SK-N-MC (cell line): ENCODE data around the gene MYOM3.

ENCODE experiments used
- EZH2 ChIP-seq: fragments of 200-600 bp; sonication (generic); IDR thresholded peaks from one replicate; pipeline ENCODE4 v1.6.1; 2017; ENCODE audit warnings: antibody characterized with exemption
- POLR2AphosphoS5 ChIP-seq: IDR thresholded peaks from 2 replicates; pipeline ENCODE4 v1.6.1; 2012; ENCODE audit warnings: mild to moderate bottlenecking, low read depth, low read length, borderline replicate concordance

DNA sequence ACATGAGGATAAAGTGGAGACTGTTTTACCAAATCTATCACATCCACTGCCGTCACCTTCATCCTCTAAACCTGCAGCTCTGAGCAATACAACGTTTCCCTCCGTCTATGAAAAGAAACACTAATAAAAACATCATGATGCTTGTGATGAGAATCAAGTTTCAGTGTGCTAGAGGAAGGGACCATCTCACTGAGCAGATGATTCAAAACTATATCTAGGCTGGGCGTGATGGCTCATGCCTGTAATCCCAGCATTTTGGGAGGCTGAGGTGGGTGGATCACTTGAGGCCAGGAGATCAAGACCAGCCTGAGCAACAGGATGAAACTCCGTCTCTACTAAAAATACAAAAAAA is 14.7 kb upstream of the MYOM3 start:
- no peak for TF ChIP-seq POLR2AphosphoS5
- no peak for TF ChIP-seq EZH2
